GM18861 (cell line): ENCODE data around the gene OGDHL.
"Not testable (repeated sequence)": the region's sequence is repeated elsewhere in the genome, so short reads cannot be mapped to it uniquely, and the experiment has no call there.

Source experiments
- ATAC-seq: cut with Tn5 transposase; IDR thresholded peaks from one replicate; pipeline ENCODE4 v1.9.1; 2021; ENCODE audit not compliant: unreplicated experiment

OGDHL gene

DNA sequence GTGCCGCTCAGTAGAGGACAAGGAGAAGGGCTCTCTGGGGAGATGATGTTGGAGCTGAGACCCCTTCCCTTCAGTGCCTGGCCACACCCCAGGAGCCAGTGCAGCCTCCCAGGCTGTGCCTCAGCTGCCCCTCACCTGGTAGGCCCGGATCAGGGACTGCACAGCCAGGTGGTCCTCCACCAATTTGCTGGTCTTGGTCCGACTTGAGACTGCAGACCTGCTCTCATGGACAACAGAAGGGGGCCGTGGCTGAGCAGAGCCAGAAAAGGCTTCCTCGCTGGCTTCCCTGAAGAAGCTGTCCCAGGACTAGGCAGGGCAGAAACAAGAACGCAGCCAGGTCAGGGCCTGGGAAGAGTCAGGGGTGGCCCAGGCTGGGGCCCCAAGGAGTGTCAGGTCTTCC is 5.5 kb downstream of the OGDHL start:
- no peak for ATAC-seq

DNA sequence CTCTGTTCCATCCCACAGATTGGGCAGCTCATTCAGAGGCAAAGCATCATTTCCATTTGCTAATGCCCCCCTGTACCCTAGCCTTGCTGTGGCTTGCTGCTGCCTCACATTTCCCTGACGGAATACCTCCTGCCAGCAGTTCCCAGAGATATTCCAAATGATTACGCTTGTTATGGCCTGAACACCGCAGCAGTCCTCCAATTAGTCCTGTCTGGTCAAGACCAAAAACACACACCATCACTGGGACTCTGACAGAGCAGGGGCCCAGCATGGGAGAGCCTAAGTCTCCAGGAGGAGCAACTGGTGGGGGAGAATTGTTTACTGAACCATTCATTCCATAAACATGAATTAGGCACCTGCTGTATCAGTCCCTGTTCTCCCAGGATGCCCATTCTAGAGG is 6.1 kb downstream of the OGDHL start:
- ATAC-seq, result no peak

DNA sequence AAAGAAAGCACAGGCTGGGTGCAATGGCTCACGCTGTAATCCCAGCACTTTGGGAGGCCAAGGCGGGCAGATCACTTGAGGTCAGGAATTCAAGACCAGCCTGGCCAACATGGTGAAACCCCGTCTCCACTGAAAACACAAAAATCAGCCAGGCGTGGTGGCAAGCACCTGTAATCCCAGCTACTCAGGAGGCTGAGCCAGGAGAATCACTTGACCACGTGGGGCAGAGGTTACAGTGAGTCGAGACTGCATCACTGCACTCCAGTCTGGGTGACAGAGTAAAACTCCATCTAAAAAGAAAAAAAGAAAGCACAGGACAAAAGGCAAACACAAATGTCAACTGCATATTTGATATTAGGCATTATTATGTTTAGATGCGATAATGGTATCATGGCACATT is 7.2 kb downstream of the OGDHL start:
- not testable (repeated sequence) for ATAC-seq

DNA sequence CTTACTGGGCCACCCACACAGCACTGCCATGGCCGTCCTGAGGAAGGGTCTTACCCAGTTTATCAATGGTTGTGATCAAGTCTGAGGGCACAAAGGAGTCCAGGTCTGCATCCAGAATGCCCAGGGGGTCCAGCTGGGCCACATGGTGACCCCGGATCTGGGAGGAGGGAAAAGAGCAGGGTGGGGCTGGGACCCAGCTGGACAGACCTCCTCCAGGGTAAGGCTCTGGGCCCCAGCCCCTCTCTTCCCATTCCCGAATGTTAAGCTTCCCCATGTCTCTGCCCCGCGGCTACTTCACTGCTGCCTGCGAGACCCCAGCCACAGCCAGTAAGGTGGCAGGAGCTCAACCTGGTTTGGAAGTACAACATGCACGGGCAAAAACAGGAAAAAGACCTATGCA is 9.5 kb downstream of the OGDHL start:
- ATAC-seq, result no peak

DNA sequence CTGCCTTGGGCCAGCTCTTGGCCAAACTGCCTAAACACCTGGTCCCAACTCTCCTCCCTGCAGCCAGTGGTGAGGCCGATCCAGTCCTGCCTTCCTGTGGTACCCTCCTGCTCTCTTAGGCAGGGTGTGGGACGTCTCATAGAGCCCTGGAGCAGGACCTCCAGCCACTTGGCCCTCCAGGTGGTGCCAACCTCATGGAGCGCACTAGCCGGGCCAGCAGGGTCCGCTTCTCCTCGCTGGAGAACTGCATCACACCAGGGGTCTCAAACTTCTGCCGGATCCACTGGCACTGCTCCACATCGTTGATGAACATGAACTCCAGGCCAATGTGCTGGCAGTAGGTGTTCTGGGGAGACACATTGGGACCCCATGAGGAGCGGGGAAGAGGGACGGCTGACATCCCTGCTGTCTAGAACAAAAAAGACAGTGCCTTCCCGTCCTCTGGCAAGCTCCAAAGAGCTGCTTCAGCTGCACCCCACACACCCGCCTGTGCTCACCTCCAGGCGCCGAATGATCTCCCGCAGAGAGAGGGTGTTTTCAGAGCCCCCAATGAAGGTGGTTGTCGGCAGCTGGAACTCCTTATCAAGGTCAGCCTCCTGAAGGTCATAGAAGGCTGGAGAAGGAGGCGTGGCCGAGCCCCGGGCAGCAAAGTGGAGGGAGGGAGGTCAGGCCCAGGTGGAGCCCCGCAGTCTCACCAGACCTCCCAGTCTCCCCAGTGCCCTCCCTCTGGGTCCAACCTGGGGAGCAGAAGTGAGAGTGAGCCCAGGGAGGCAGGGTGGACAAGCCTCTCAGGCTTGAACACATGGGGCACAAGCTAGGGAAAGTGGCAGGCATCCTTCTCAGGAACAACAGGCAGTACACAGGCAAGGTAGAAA is 10.2 kb downstream of the OGDHL start:
- ATAC-seq, result no peak

DNA sequence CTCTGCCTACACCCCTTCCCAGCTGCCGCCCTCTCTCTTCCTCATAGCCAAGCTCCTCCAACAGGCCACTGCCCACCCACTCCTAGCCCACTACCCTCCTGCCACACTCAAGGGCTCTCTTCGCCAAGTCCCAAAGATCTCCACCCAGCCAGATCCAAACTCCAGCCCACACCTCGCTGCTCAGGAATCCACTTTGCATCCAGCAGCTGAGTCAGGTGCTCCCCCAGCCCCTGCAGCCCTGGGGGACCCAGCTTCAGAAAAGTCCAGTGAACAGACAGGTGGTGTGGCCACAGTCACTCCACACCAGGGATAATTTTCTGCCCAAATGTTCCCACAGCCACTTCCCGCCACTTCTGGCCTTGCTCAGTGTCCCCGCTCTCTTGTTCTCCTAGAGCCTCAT is 10.9 kb downstream of the OGDHL start:
- no peak for ATAC-seq

DNA sequence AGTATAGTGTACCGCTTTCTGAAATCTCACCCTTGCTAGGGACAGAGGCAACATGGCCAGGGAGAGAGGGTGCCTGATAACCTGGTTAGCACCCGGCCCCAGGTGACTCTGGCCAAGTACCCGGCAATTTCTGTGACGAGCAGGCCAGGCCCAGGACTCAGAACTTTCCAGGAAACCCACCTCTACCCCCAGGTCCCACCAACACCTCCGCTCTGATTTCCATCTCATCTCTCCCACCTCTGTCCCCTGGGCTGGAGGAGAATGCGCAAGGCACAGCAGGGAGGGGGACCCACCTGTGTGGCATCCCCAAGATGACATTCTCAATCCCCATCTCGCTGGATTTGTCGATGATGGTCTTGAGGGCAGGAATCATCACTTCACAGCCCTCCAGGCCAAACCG is 11.6 kb downstream of the OGDHL start:
- no peak for ATAC-seq

DNA sequence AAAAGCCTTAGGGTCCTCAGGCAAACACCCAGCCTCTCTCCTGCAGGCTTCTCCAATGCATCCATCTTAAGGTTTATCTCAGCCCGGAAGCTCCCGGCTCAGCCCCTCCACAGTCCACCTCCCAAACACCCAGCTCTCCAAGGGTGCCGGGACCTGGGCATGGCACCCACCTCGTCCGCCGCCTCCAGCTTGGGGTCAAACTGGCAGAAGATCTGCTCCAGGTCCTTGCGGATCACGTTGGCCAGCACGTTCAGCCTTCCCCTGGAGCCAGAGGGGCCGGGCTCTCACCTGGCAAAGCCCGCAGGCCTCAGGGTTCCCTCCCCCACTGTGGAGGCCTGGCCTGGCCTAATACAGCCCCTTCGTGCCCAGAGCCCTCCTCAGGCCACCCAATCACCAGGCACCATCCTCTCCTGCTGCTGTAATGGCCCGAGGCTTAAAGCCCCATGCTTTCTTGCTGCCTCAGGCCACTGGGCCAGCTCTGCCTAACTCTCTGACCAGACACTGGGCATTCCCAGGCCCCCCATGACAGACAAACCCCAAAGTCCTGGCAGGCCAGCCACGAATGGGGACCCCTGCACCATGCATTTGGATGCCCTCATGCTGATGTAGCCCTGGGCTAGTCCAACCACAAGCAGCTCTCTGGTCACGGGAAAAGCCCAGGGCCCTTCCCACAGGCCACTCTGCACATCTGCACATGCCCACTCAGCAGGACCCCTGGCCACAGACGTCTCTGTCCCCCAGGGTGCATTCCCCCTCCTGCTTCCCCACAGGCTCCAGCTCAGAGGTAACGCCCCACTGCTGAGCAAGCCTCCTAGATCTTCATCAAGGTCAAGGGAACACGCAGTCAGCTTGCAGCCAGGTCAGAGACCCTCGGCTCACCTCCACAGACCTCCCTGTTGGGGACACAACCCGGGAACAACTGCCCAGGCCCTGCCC is 12.3 kb downstream of the OGDHL start:
- no peak for ATAC-seq

DNA sequence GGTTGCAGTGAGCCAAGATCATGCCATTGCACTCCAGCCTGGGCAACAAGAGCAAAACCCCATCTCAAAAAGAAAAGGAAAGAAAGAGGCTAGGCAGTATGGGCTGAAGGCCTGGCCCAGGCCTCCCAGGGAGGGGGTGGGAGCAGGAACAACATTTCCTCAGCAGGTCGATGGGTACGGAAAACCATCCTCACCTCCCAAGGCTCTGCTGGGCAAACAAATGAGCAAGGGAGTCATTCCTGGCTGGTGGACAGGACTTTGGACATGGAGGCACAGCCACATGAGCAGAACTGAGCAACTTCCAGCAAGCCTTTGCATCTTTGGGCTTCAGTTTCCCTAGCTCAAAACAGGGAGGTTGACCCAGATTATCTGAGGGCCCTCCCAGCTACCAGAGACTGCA is 13.0 kb downstream of the OGDHL start:
- no peak for ATAC-seq

DNA sequence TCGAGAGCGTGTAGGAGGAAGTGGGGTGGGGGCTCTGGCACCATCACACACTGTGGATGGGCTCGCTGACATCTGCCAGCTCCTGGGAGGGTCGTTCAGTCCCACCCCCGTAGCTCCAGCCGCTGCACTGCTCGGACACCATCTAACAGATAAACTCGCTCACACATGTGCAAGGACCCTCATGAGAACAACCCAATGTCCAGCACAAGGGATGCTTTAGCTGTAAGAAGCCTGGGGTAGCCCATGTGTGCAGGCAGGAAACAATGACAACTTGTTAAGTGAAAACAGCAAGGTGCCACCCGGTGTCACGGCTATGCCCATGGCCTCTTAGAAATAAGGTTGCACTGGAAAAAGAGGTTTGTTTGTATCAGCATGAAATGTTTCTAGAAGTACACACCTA is 14.1 kb downstream of the OGDHL start:
- no peak for ATAC-seq

DNA sequence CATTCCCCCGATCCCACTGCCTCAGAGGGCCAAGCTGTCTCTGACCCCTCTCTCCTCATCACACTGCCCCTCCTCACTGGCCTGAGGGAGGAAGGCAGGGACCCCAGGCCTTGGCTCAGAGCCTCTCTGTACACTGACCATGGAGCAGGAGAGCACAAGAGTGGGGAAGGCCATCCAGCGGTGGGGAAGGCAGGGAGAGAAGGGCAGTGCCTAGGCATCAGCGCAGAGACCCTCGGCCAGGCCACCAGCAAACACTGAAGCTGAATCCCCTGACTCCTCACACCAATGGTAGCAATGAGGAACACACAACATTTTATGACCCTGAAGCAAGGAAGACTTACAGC is 14.8 kb downstream of the OGDHL start:
- ATAC-seq, result no peak

DNA sequence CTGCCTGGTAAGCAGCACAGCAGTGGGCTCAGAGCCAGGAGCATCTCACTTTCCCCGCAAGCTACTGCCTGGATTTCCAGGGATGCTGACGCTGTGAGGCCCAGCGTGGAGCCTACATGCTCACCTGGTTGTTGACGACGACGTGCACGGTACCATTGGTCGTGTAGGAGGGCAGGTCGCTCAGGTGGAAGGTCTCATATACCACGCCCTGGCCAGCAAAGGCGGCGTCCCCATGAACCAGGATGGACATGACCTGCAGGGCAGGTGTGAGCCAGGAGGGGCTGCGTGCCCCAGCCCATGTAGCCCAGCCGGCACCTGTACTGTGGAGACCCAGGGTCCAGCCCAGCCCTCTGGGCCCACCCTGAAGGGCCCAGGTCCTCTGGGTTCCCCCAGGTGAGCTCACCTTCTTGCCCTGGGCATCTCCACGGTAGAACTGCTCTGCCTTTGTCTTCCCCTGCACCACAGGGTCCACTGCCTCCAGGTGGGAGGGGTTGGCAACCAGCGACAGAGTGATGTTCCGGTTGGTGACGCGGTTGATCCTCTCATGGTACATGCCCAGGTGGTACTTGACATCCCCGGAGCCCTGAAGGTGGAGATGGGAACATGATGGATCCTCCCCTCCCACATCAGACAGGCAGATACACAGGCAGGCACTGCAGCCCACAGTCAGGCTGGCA is 15.4 kb downstream of the OGDHL start:
- ATAC-seq, result no peak

DNA sequence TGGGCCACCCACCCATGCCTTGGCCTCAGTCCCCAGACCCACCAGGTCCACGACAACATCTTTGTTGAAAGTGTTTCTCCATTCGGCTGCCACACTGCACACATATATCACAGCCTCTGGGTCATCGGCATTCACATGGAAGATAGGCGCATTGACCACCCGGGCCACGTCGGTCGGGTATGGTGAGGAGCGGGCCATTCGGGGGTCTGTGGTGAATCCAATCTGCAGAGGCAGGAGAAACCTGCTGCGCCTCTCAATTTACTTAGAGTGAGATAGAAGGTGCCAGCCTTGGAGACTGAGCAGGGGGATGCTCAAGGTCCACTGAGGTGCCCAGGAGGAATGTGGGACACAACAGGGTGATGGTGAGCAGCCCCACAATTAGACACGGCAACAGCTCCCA is 16.4 kb downstream of the OGDHL start:
- no peak for ATAC-seq

DNA sequence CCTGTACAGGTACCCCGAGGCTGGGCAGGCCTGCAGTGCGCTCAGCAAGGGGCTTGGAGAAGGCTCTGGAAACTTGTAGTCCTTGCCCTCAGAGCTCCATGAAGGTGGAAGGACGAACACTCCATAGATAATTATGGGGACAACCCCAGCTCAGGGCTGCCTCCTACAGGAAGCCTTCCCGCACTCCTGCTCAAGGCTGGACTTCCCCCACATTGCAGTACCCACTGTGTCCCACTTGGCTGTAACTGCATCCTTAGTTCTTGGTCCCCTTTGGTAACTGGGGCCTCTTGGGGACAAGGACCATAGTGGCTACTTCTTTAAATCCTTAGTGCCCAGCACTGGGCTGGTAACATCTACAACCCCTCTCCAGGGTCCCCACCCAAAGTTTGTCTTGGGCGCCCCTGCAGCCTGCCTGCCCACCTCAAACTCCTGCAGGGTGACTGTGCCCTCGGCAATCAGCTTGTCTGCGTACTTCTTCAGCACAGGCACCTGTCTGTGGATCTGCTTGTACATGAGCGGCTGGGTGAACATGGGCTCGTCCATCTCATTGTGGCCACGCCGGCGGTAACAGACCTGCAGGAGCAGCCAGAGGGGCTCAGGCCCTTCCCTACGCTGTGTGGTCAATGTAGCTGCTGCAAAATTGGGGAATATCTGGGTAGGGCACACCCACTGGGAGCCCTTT is 17.1 kb downstream of the OGDHL start:
- ATAC-seq, result no peak

DNA sequence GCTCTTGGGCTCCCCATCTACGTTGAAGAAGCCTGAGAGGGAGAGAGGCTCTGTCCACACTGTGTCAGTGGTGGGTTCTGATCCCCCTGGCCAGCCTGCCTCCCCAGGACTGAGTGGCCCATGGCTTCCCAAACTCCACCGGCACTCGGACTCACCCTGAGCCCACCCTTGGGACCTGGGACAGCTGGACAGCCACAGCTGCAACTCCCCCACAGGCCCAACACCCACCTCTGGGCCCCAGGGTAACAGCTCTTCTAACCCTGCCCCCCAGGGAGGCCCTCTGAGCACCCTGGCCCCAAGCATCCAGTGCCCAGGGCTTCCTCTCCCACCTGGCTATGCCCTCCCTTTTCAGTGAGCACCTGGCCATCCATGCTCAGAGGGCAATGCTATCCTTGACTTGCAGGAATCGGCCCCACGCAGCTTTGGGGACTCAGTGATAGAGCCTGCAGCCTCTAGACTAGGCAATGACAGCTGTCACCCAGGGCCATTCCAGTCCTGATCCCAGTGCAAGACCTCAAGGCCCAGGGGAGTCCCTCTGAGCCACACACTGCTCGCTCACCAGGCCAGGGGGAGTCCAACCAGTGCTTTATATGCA is 17.9 kb downstream of the OGDHL start:
- no peak for ATAC-seq

DNA sequence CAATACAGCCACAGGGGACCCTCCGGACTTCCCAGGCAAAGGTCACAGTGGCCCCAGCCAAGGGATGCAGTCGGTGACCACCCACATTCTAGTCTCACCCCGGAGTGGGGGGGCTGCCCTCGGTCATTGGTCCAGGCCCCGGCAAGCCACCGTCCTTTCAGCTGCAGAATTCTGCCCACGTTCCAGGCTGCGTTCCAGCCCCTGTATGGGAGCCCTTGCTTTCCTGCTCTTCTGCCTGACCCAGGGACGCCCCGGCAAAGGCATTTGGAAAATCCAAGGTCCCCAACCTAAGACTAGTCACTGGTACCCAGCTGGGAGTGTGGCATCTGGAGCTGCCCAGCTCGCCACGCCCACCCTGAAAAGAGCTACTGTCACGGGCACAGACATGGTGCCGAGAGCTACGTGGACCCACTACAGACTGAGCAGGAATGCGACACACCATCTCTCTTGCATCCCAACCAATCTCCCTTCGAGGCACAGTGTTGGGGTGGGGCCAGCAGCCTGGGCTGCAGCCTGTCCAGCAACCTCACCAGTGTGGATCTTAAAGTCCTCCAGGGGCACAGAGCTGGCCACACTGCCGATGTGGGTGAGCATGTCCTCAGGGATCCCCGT is 18.6 kb downstream of the OGDHL start:
- ATAC-seq, result no peak

DNA sequence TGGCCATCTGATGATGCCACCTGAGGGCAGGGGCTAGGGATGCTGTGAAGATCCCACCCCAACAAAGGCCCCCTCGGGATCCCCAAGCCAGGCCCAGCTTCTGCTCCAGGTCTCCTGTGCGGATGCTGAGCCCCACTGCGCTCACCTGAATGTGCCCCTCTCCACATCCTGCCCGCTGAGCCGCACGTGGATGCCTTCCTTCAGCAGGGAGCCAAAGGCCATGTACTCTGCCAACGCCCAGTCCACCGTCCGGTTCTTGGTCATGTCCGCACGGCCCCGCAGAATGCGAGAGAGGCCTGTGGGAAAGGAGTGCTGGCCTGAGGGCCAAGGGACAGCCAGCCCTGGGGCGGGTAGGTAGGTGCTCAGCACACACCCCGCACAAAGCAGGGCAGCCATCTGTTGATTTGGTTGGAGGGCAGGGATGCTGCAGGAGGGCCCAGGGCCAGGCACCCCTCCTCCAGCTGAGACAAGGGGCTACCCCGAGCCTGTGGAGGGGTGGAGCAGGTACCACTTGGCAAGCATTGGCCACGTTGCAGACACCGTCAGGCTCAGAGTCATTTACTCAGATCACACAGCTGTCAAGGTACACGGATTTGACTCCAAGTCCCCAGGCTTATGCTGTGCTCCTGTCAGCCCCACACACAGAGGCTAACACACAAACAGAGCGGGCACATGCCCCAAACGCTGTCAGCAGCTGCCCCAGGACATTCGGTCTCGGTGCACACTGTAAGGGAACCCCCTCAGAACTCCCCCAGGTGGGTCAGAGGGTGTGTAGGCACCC is 19.2 kb downstream of the OGDHL start:
- ATAC-seq, result no peak

DNA sequence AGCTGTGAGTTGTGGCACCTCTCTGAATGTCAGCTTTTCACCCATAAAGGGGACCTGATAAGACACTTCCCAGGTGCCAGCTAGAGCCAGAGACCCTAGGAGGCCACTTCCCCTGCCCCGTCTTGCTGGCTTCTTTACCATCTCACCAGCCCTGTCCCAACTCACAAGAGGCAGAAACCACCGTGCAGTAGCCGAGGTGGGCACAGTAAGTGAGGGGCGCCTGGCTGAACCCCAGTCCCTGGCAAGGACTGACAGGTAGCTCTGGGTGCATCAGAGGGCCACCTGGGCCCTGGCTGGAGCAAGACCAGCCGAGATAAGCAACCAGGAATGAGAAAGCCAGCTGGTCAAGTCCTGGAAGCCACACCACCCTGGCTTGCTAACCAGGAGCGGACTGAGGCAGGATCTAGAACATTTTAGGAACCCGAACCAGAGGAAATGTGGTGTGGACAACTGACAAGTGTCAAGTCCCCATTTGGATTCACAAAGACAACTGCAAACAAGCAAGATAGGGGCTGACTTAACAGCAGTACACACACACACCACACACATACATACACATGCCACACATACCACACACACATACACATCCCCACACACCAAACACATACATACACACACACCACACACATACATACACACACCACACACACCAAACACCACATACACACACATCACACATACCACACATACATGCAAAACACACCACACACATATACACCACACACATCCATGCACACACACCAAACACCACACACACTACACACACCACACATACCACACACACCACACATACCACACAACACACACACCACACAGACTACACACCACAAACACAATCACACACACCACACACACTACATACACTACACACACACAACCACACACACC is 20.8 kb downstream of the OGDHL start:
- no peak for ATAC-seq
